PFSK-1 (cell line): ENCODE measurements around the gene LRRC4.

Experiments used
- FOXP2 ChIP-seq: optimal IDR thresholded peaks from 2 replicates; pipeline ENCODE3; 2011; ENCODE audit warnings: borderline replicate concordance, control low read depth, inconsistent platforms; ENCODE audit not compliant: insufficient read depth; ENCODE audit errors: extremely low read length, extremely low read depth
- POLR2AphosphoS5 ChIP-seq: IDR thresholded peaks from 2 replicates; pipeline ENCODE4 v1.6.1; 2012; ENCODE audit warnings: low read depth, mild to moderate bottlenecking, control low read depth, low read length, moderate library complexity
- SIN3A ChIP-seq: IDR thresholded peaks from 2 replicates; pipeline ENCODE4 v1.6.1; 2012; ENCODE audit warnings: mild to moderate bottlenecking, low read length, moderate library complexity, borderline replicate concordance; ENCODE audit not compliant: insufficient read depth
- TAF1 ChIP-seq: IDR thresholded peaks from 2 replicates; pipeline ENCODE4 v1.6.1; 2012; ENCODE audit warnings: low read length, control low read depth, borderline replicate concordance; ENCODE audit not compliant: insufficient read depth
- TF ChIP-seq, protein P1 (sequence below), 2 experiments: IDR thresholded peaks; 2 replicates each; pipeline versions ENCODE4 v1.6.1 to v1.8.0; 2011 to 2012; ENCODE audit warnings: low read depth in 2 of 2, low read length in 2 of 2, control low read depth in 1 of 2, inconsistent platforms in 1 of 2, mild to moderate bottlenecking in 1 of 2, moderate library complexity in 1 of 2; ENCODE audit not compliant: insufficient read depth in 1 of 2

Gene LRRC4

GRCh38 chr7:128000854-128001265 lies 30.4 kb downstream of the LRRC4 start:
- TF ChIP-seq TAF1 (no peak), SIN3A (no peak), FOXP2 (no peak), POLR2AphosphoS5 (no peak)
- TF ChIP-seq, protein P1, sequence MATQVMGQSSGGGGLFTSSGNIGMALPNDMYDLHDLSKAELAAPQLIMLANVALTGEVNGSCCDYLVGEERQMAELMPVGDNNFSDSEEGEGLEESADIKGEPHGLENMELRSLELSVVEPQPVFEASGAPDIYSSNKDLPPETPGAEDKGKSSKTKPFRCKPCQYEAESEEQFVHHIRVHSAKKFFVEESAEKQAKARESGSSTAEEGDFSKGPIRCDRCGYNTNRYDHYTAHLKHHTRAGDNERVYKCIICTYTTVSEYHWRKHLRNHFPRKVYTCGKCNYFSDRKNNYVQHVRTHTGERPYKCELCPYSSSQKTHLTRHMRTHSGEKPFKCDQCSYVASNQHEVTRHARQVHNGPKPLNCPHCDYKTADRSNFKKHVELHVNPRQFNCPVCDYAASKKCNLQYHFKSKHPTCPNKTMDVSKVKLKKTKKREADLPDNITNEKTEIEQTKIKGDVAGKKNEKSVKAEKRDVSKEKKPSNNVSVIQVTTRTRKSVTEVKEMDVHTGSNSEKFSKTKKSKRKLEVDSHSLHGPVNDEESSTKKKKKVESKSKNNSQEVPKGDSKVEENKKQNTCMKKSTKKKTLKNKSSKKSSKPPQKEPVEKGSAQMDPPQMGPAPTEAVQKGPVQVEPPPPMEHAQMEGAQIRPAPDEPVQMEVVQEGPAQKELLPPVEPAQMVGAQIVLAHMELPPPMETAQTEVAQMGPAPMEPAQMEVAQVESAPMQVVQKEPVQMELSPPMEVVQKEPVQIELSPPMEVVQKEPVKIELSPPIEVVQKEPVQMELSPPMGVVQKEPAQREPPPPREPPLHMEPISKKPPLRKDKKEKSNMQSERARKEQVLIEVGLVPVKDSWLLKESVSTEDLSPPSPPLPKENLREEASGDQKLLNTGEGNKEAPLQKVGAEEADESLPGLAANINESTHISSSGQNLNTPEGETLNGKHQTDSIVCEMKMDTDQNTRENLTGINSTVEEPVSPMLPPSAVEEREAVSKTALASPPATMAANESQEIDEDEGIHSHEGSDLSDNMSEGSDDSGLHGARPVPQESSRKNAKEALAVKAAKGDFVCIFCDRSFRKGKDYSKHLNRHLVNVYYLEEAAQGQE (IDR thresholded peaks at IDR 0.05; ENCODE audit: insufficient read depth in 1 of 2, low read depth in 2 of 2, low read length in 2 of 2) = no peak

DNA sequence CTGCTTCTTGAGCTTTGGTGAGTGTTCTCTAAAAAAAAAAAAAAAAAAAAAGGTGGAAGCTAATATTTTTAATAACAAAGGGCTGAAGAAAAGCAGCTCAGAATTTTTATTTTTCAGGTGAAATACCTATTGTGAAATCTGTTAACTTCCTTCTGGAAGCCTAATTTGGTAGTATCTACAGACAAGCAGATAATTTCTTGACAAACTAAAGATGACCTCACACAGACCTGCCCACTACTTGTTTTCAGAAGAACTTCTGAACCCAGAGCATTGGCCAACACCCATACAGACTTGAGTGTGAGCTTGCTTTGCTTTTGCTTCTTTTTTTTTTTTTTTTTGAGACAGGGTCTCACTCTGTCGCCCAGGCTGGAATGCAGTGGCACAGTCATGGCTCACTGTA lies 31.2 kb downstream of the LRRC4 start:
- TF ChIP-seq, protein P1 (IDR thresholded peaks at IDR 0.05; ENCODE audit: insufficient read depth in 1 of 2, low read depth in 2 of 2, low read length in 2 of 2) = no peak
- no peak for TF ChIP-seq POLR2AphosphoS5

DNA sequence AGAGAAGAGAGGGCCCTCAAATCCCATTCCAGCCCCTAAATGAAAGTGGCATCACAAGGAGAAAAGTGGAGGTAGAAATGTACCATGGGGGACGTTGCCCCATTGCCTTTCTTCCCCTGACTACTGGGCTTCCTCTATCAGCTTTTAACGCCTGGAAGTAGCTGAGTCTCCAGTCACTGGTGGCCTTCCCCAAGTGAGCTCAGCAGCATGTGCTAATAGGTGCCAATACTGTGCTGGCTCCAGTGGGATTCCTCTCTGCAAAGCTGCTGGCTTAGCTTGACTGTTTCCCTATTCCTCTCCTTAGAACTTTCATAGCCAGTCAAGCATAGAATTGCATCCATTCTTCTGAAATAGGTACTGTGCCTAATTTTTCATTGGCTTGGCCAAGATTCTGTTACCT lies 32.6 kb downstream of the LRRC4 start:
- TF ChIP-seq FOXP2 = no peak
- TF ChIP-seq, protein P1 (IDR thresholded peaks at IDR 0.05; ENCODE audit: insufficient read depth in 1 of 2, low read depth in 2 of 2, low read length in 2 of 2) = no peak
- no peak for TF ChIP-seq POLR2AphosphoS5
- TF ChIP-seq SIN3A = no peak
- no peak for TF ChIP-seq TAF1

DNA sequence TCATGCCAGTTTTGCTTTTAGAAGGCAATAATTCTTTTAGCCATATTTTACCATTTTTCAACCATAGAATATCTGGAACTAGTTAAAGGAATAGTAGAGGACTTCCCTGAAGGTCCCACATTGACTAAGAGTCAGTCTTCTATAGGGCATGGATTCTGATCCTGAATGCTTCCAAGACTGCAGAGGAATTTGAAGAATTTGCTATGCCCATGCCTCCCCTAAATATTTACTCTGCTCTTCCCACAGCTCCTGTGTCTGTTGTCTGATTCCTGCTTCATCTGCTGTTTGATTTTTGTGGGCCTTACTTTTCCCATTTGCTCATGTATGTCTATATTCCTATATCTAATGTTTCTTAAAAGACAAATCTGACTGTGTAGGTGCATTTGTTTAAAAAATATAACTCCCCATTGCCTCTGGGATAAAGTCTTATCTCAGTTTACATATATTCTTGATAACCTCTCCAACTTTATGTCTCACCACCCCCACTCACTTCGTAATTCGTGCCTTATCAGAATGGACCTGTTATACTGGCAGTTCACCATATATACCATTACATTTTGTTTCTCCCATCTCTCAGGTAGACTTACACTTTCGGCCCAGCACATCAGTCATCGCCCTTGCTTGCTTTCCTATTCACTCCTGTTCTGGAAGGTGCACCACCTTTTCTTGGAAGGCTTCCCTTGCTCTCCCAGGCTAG lies 33.9 kb downstream of the LRRC4 start:
- TF ChIP-seq TAF1 = no peak

DNA sequence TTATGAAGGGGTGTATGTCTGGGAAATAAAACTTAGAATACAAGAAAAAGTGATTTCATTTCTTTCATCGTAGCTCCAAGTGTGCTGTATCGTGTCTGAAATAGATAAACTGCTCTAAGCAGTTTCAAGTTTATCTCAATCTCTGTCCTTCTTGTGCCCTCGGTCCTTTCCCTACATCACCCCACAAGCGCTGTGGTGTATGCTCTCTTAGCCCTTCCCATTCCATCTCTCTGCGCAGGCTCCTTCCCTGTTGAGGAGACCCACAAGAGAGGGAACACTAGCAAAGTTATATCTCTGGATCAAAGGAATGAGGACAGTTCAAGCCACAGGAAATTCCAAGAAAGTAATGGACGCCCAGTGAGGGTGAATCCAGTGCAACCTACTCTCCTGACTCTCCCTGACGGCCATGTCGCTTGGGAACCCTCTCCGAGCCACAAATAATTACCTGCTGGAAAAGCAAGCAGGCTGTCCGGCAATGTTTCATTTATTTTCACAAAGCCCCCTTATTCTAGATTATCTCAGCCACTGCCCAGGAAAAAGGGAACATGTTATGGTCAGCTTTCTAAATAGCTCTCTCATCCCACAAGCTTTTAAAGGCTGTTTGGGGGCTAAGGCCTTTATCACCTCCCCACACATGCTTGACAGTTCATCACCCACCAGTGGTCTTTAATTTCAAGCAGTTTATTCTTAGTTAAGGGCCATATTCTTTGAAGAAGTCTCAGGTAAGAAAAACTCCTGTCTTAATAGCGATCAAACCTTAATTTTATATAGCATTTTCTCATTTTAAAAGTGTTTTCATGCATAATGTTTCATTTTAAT lies 34.8 kb downstream of the LRRC4 start:
- TF ChIP-seq POLR2AphosphoS5 (no peak), TAF1 (no peak), SIN3A (no peak), FOXP2 (no peak)
- TF ChIP-seq, protein P1 (IDR thresholded peaks at IDR 0.05; ENCODE audit: insufficient read depth in 1 of 2, low read depth in 2 of 2, low read length in 2 of 2) = no peak
